PC-9 (cell line): ENCODE data around the gene FGF1.

Experiments
- CTCF ChIP-seq: fragments of 200-600 bp; sonication (generic); conservative IDR thresholded peaks from 2 replicates; pipeline ENCODE4 v1.6.1; 2017; ENCODE audit warnings: mixed run types, antibody characterized with exemption, mild to moderate bottlenecking, moderate library complexity
- EZH2 ChIP-seq: fragments of 200-600 bp; sonication (generic); IDR thresholded peaks from 2 replicates; pipeline ENCODE4 v1.8.0; 2017; ENCODE audit warnings: antibody characterized with exemption, low read depth

GRCh38 chr5:142725231-142726187, 39.6 kb upstream of the FGF1 start:
- TF ChIP-seq CTCF (no peak), EZH2 (no peak)
